SK-N-SH treated with all-trans-retinoic acid at 6 μM for 48 hours (cell line): ENCODE measurements around the gene SLC5A8.

Experiments used
- ATAC-seq: fragments of 200-7000 bp; cut with Tn5 transposase; 3 replicates; pipeline ENCODE4 v1.9.1; 2020; ENCODE audit warnings: mild to moderate bottlenecking, moderate library complexity
- ARNTL ChIP-seq: fragments of 450-650 bp; formaldehyde crosslinking; IDR thresholded peaks from 2 replicates; pipeline ENCODE4 v1.5.0; 2020; ENCODE audit warnings: low read depth, mild to moderate bottlenecking, moderate library complexity, borderline replicate concordance
- BACH2 ChIP-seq: fragments of 250-450 bp; sonication (Bioruptor Pico); IDR thresholded peaks from 2 replicates; pipeline ENCODE4 v1.9.0; 2021; ENCODE audit warnings: mild to moderate bottlenecking, borderline replicate concordance
- CREB5 ChIP-seq: fragments of 250-450 bp; sonication (Bioruptor Pico); IDR thresholded peaks from 2 replicates; pipeline ENCODE4 v1.5.1; 2020; ENCODE audit warnings: low read depth, mild to moderate bottlenecking, moderate library complexity
- CSDC2 ChIP-seq: fragments of 250-450 bp; sonication (Bioruptor Pico); IDR thresholded peaks from 2 replicates; pipeline ENCODE4 v1.5.0; 2020; ENCODE audit warnings: mild to moderate bottlenecking, moderate library complexity
- CSRNP3 ChIP-seq: fragments of 250-450 bp; sonication (Bioruptor Pico); IDR thresholded peaks from 2 replicates; pipeline ENCODE4 v1.5.1; 2021; ENCODE audit warnings: mild to moderate bottlenecking, moderate library complexity
- ESRRG ChIP-seq: fragments of 250-450 bp; sonication (Bioruptor Pico); IDR thresholded peaks from 2 replicates; pipeline ENCODE4 v1.6.1; 2021; ENCODE audit warnings: mild to moderate bottlenecking
- GLIS3 ChIP-seq: fragments of 250-450 bp; sonication (Bioruptor Pico); IDR thresholded peaks from 2 replicates; pipeline ENCODE4 v1.5.0; 2020; ENCODE audit warnings: mild to moderate bottlenecking, moderate library complexity
- ISL1 ChIP-seq: fragments of 250-450 bp; sonication (Bioruptor Pico); IDR thresholded peaks from 2 replicates; pipeline ENCODE4 v2.1.2; 2022; ENCODE audit warnings: mild to moderate bottlenecking, moderate library complexity
- OSR1 ChIP-seq: fragments of 250-450 bp; sonication (Bioruptor Pico); IDR thresholded peaks from 2 replicates; pipeline ENCODE4 v1.8.0; 2022; ENCODE audit warnings: moderate library complexity, mild to moderate bottlenecking, inconsistent platforms
- POU6F1 ChIP-seq: fragments of 250-450 bp; sonication (Bioruptor Pico); IDR thresholded peaks from 2 replicates; pipeline ENCODE4 v1.8.0; 2021; ENCODE audit warnings: low read depth, mild to moderate bottlenecking, moderate library complexity, borderline replicate concordance
- PPARA ChIP-seq: fragments of 250-450 bp; sonication (Bioruptor Pico); IDR thresholded peaks from 2 replicates; pipeline ENCODE4 v1.5.0; 2020; ENCODE audit warnings: mild to moderate bottlenecking, borderline replicate concordance
- RARB ChIP-seq: fragments of 250-450 bp; sonication (Bioruptor Pico); IDR thresholded peaks from 2 replicates; pipeline ENCODE4 v1.8.0; 2021; ENCODE audit warnings: mild to moderate bottlenecking, moderate library complexity
- SNAI2 ChIP-seq: fragments of 250-450 bp; sonication (Bioruptor Pico); IDR thresholded peaks from 2 replicates; pipeline ENCODE4 v1.5.0; 2020; ENCODE audit warnings: mild to moderate bottlenecking, moderate library complexity
- TCF4 ChIP-seq: fragments of 250-450 bp; sonication (Bioruptor Pico); IDR thresholded peaks from 2 replicates; pipeline ENCODE4 v1.8.0; 2021; ENCODE audit warnings: mild to moderate bottlenecking, moderate library complexity, borderline replicate concordance
- TOX ChIP-seq: fragments of 250-450 bp; sonication (Bioruptor Pico); IDR thresholded peaks from 2 replicates; pipeline ENCODE4 v1.8.0; 2021; ENCODE audit warnings: mild to moderate bottlenecking, moderate library complexity, borderline replicate concordance
- TSHZ2 ChIP-seq: fragments of 250-450 bp; sonication (Bioruptor Pico); IDR thresholded peaks from 2 replicates; pipeline ENCODE4 v1.5.0; 2020; ENCODE audit warnings: mild to moderate bottlenecking, moderate library complexity
- ZC3H10 ChIP-seq: fragments of 250-450 bp; sonication (Bioruptor Pico); IDR thresholded peaks from 2 replicates; pipeline ENCODE4 v1.5.1; 2021; ENCODE audit warnings: mild to moderate bottlenecking, moderate library complexity
- ZFP3 ChIP-seq: fragments of 250-450 bp; sonication (Bioruptor Pico); IDR thresholded peaks from 2 replicates; pipeline ENCODE4 v1.5.0; 2020; ENCODE audit warnings: mild to moderate bottlenecking, moderate library complexity
- ZFP30 ChIP-seq: fragments of 450-650 bp; formaldehyde crosslinking; IDR thresholded peaks from 2 replicates; pipeline ENCODE4 v1.5.0; 2022; ENCODE audit warnings: mild to moderate bottlenecking, moderate library complexity
- ZNF565 ChIP-seq: fragments of 450-650 bp; formaldehyde crosslinking; conservative IDR thresholded peaks from 2 replicates; pipeline ENCODE4 v1.5.0; 2020; ENCODE audit warnings: low read depth, mild to moderate bottlenecking, moderate library complexity
- ZNF70 ChIP-seq: fragments of 450-650 bp; formaldehyde crosslinking; IDR thresholded peaks from 2 replicates; pipeline ENCODE4 v1.5.0; 2020; ENCODE audit warnings: mild to moderate bottlenecking, moderate library complexity
- ZNF8 ChIP-seq: fragments of 450-650 bp; formaldehyde crosslinking; IDR thresholded peaks from 2 replicates; pipeline ENCODE4 v1.5.0; 2020; ENCODE audit warnings: mild to moderate bottlenecking, moderate library complexity

SLC5A8 gene

GRCh38 chr12:101117842-101118241 is 92.2 kb downstream of the SLC5A8 start:
- no peak for ATAC-seq
- TF ChIP-seq ZNF8 (CRISPR knock-in tag) (no peak), ZFP30 (no peak), POU6F1 (CRISPR knock-in tag) (no peak), SNAI2 (no peak), GLIS3 (CRISPR knock-in tag) (no peak), ZFP3 (no peak), BACH2 (CRISPR knock-in tag) (no peak), ZC3H10 (no peak), ZNF70 (CRISPR knock-in tag) (no peak), RARB (CRISPR knock-in tag) (no peak), ZNF565 (no peak), CREB5 (CRISPR knock-in tag) (no peak)

GRCh38 chr12:101116911-101117310 is 93.1 kb downstream of the SLC5A8 start:
- TF ChIP-seq TCF4 (CRISPR knock-in tag), result no peak
- no peak for TF ChIP-seq CSDC2 (CRISPR knock-in tag)
- TF ChIP-seq ZFP3, result no peak
- no peak for TF ChIP-seq ZNF70 (CRISPR knock-in tag)
- no peak for TF ChIP-seq PPARA (CRISPR knock-in tag)
- no peak for TF ChIP-seq GLIS3 (CRISPR knock-in tag)
- no peak for TF ChIP-seq ISL1 (CRISPR knock-in tag)
- no peak for TF ChIP-seq CSRNP3 (CRISPR knock-in tag)
- no peak for TF ChIP-seq SNAI2
- TF ChIP-seq TOX (CRISPR knock-in tag), result no peak
- TF ChIP-seq TSHZ2 (CRISPR knock-in tag), result no peak
- no peak for TF ChIP-seq ZC3H10
- no peak for TF ChIP-seq ARNTL (CRISPR knock-in tag)
- no peak for TF ChIP-seq ZNF565
- TF ChIP-seq ESRRG (CRISPR knock-in tag), result no peak
- TF ChIP-seq ZNF8 (CRISPR knock-in tag), result no peak
- no peak for TF ChIP-seq OSR1
- ATAC-seq, result no peak

- no peak for TF ChIP-seq TCF4 (CRISPR knock-in tag)
- TF ChIP-seq BACH2 (CRISPR knock-in tag), result no peak
- TF ChIP-seq ZNF70 (CRISPR knock-in tag), result no peak
- no peak for TF ChIP-seq SNAI2
- TF ChIP-seq ESRRG (CRISPR knock-in tag), result no peak
- no peak for ATAC-seq
Measured at GRCh38 chr12:101115326-101115725, 94.7 kb downstream of the SLC5A8 start.

GRCh38 chr12:101111441-101111840 is 98.6 kb downstream of the SLC5A8 start:
- no peak for ATAC-seq
- TF ChIP-seq POU6F1 (CRISPR knock-in tag) (no peak), CSDC2 (CRISPR knock-in tag) (no peak), ZNF565 (no peak), ESRRG (CRISPR knock-in tag) (no peak), ARNTL (CRISPR knock-in tag) (no peak), TCF4 (CRISPR knock-in tag) (no peak), ISL1 (CRISPR knock-in tag) (no peak), SNAI2 (no peak), ZFP30 (no peak)
- TF ChIP-seq, all 23 proteins: peak for 0
